Fibroblast of skin of scalp (primary cell): Measurements from ENCODE around the gene AFG3L2.
A peak's percentile ranks its signal among the peaks of the same experiment; 100 is the strongest.

ENCODE experiments used
- DNase-seq: peaks from one replicate; pipeline ENCODE4 v3.0.0-alpha.2; 2013

AFG3L2 gene

DNA sequence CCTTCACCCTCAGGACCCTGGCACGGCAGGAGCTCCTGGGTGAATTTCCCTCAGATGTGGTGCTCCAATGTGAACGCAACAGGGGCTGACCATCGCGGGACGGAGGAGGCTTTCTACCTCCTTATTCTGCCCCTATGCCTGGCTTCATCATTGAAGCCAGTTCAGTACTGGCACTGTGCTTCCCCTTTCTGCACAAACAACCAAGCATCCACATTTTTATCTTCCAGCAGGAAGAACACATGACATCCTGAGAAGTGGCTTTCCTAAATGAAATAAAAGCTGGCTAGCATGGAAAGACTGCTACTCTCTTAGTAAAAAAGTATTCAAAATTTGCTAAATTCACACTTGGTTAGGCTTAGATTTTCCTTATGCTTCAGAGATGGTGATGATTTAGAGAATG lies 24.8 kb downstream of the AFG3L2 start:
- no peak for DNase-seq

DNA sequence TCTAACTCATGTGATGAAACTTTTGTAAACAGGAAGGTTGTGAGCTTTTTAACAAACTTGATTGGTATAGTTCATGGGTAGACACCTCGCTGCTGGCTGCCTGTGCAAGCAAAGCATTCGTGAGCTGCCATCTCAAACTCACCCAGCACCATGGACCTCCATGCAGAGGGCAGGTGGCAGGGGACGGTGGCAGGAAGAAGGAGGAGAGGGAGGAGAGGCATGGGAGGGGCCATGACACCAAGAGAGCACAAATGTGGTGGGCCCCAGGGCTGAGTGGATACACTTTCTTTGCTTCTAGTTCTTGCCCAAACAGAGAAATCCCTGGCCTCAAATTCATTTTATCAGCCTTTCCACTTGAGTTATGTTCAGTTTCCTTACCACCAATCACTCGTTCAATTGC lies 29.1 kb downstream of the AFG3L2 start:
- DNase-seq, result no peak

DNA sequence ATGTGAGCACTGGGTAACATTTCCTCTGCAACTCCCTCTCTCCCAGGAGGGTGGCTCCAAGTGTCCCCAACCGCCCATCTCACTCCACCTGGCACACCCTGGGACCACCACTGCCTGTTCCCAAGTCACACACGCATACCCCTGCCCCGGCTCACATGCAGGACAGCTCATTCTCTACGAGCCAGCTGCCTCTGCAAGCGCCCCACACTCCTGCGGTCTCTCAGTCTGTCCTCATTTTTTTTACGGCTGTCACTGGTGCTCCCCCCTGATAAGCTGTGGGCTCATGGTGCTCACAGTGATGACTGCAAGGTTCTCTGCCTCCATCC lies 30.8 kb downstream of the AFG3L2 start:
- no peak for DNase-seq

DNA sequence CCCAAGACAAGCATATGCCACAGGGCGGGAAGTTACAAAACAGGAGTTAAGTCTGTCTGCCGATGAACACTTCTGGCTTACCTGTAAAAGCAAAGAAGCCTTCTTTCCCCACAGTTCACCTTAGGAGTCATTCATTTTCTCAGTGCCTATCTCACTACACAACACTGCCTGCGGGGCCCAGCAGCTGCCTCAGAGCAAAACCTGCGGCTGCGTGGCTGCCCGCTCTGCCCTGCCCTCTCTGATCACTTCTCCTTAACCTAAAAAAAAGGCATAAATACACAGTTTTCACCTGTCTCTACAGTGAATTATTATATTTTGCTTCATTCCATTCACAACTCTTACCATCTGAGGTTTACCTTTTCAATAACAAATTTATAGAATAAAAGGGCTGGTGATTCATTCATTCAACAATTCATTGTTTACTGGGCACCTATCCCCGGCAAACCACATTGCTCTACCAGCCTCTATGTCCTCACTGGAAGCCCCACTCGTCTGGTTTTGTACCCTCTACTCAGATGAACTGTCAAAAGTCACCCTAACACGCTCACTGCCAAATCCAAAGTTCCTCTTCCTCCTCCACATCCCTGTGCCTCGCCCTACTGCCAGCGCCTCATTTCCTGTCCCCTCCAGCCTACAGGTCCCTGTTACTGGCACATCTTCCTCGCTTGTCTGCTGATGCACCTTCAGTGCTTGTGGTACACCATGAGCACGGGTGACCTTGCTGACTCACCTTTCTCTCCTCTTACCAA lies 31.4 kb downstream of the AFG3L2 start:
- DNase-seq, result no peak

DNA sequence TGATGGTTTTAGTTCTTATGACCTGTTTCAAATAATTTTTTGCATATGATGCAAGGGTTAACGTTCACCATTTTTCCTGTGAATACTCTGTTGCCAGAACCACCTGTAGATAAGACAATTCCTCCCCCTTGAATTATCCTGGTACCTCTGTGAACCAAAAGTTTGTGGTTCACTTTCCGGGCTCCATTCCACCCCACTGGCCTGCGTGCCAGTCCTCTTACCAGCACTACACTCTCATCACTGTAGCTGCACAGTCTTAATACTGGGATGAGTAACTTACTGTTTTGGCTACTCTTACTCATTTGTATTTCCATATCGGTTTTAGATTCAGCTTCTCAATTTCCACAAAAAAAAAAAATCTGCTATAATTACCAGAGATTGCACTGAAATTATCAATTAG lies 34.4 kb downstream of the AFG3L2 start:
- no peak for DNase-seq

DNA sequence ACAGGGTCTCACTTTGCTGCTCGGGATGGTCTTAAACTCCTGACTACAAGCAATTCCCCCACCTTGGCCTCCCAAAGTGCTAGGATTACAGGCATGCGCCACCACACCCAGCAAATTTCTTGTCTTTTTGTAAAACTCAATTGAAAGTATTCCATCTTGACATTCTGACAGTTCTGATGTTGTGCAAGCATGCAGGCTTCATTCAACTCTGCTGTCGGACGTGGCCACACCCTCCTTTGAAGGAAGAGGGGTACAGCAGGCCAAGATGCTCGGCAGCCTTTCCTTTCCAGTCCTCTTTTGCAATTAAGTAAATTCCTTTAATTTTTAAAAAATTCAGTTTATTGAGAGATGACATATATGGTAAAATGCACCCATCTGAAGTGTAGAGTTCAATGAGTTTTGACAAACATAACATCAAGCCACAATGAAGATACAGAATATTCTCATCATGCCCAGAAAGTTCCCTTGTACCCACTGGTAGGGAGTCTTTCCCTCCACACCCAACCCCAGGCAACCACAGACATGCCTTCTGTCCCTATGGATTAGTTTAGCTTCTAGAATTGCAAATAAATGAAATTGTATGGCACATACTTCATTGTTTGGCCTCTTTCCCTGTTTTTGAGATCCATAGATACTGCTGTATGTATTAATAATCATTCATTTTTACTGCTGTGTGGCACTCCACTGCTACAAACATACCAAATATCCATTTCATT lies 35.9 kb downstream of the AFG3L2 start:
- peak; percentile 78 for DNase-seq

DNA sequence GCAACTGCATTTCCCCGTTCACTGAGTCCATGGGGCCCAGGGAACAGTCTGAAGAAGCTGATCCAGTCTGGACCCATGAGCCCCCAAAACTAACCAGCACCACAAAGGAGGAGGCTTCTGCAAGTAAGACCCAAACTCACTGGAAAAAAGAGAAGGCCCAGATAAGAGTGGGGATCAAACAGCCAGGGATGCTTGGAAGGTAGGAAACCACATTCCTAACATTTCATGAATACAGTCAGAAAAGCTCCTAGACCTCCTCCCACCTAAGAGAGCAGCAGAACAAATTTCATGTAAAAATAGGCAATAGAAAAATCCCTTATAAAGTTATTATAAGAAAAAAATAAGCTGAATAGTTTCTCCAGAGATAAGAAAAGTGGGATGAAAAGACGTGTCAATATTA lies 38.6 kb downstream of the AFG3L2 start:
- no peak for DNase-seq

DNA sequence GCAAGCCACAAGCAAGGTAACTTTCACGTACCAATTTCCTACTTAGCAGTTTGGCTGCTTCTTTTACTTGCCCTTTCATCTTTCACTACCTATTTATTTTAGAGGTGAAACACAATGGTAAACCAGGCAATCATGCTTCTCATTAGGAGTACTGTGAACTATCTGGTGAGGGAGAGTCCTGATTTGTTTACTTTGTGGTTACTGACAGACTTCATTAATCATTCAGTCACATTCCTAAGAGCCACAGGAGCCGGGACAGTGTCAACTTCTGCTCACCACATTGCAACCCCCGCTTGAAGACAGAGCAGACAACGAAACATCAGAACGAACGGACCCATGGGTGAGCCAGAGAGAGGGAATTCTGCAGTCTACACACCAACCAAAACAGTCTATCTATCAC lies 40.1 kb downstream of the AFG3L2 start:
- peak; percentile 83 for DNase-seq

DNA sequence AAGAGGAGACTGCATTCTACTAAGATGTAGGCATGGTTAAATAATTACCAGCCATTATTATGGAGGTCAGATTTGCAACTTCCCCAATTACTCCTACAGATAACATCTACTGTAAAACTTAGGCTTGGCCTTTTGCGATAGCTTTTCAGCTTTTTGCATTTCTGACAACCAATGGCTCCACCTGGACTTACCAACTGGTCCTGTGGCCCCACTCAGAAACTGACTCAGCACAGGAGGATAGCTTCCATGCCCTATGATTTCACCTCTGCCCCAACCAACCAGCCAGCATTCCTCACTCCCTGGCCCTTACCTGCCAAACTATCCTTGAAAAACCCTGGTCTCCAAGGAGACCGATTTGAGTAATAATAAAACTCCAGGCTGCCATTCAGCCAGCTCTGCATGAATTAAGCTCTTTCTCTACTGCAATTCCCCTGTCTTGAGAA lies 40.8 kb downstream of the AFG3L2 start:
- no peak for DNase-seq

DNA sequence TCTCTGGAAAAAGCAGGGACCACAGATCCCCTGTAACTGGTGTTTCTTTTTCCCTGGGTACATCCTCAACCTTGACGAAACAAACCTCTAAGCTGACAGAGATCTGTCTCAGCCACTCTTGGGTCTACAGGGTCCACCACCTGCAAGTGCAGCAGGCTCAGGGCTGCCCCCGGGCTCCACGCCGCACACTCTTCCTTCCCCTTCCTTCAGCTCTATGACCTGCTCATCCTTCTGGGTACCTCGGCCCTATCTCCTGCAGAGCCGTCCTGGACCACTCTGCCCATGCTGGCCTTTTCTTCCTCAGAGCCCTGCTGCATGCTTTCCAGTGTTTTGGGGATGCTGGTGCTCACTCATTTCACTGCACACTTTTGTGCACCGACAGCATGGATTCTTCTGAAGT lies 41.5 kb downstream of the AFG3L2 start:
- DNase-seq, result no peak

DNA sequence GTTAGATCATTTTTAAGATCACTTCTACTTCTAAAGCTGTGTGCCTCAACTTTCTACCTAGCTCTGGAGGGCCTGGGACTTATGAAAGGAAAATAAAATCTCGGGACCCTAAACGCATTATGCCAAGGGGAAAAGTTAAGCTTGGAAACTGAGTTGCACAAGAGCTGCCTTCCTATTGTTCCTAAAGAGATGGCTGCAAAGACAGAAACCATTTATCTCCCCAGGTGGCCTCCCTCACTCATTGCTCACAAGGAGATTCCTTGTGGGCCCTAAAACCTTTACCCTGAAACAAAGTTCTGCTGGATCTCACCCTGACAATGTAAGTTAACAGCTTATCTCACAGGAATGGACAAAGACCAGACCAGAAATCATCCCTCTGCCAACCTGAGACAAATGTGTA lies 42.2 kb downstream of the AFG3L2 start:
- DNase-seq, result no peak

DNA sequence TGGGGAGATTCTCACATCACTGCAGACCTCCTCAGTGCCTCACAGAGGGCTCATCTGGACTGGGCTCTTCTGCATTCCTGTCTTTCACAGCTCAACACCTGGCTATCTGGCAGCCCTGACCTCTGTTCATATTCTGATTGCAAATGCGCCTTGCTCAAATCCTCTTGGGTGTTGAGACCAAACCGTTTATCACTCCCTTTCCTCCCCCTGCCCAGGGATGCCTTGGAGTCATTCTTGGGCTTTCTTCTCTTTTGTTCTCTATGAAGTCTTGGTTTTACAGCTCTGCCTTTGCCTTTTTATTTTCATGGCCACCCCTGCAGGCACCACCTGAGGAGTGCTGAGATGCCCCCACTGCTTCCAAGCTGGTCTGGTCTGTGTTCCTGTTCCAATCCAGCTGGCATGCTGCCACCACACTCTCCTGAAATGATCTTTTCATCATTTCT lies 42.6 kb downstream of the AFG3L2 start:
- DNase-seq, result no peak

DNA sequence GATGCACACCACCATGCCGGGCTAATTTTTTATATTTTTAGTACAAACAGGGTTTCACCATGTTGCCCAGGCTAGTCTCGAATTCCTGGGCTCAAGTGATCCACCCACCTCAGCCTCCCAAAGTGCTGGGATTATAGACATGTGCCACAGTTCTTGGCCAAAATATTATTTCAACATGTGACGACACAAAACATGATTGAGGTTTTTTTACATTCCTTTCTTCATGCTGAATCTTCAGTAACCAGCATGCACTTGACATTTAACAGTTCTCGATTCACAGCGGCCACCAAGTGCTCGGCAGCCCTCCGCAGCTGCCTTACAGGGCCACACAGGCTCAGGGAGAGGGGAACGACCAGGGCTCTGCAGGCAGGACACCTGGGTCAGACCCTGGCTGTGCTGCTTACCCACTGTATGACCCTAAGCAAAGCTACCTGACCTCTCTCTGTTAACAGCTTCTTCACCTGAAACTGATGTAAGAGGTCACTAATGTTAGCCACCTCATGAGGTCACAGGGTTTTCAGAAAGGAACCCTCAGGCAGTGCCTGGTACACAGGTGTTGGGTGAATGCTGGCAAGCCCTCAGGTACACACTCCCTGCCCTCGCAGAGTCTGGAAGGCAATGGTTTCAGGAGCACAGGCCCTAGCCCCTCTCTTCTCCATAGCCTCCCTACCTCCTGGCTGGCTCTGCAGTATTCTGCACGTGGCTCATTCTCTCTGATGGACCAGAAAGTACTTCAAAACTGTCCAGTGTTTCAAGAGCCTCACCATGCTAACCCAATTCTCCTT lies 43.3 kb downstream of the AFG3L2 start:
- DNase-seq, result peak; percentile 56

DNA sequence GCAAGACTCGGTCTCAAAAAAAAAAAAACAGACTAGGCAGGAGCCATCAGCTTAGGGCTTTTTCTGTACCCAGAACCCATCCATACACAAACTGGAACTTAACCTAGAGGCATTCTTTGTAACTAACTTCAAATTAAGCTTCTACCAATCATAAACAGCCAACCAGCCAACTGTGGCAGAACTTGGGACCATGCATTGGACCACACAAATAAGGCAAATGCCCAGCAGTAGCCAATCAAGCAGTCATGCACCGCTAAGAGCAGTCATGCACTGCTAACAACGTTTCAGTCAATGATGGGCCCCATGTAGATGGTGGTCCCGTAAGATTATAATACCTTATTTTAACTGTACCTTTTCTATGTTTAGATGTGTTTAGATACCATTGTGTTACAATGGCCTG lies 46.3 kb downstream of the AFG3L2 start:
- DNase-seq, result no peak

DNA sequence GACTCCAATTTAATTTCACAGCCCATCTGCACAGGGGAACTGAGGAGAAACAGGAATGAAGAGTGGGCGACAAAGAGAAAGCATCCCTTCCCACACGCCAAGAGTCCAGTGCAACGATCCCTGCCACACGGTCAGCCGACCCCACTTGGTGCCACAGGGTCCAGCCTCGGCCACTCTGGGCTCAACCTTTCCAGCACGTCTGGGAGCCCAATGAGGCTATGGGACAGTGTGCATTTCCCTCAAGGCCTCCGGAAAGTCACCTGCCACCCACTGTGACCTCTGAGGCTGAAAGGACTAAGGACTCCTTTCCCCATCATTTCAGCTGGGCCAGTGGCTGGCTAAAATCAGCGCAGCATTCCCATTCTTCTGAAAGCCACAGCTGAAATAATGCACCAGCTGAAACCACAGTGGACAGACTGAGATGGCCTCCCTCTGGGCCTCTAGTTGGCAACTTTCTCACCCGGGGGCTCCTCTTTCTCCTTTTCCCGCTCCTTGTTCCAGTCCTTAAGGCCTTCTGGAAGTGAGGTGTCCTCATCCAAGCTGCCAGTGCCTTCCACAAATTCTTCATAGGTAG lies 47.8 kb downstream of the AFG3L2 start:
- DNase-seq, result no peak

DNA sequence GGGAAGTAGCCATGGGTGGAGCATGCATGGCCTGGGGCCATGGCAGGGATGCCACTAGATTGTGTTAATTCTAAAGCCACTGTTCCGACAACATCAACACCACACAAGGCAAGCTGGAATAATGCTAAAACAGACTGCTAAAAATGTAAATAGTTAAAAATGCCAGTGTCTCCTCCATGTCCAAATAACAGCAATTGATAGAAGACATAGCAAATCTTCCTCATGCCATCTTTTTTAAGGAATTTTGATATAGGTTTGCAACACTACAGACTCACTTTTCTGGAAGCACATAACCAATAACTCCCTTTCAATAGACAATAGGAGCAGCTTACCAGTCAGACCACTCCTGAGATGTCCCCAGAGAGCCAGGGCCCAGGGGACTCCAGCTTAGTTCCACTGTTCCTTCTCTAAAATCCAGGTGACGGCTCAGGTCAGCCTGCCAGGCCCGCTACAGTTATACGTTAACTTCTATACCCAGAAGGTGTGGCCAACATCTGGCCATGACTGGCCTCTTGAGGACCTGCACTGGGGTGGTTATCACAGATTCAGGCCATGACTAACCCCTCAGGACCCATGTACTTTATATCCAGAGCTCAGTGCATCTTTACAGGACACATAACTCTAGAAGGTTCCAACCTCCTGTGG lies 48.7 kb downstream of the AFG3L2 start:
- no peak for DNase-seq

DNA sequence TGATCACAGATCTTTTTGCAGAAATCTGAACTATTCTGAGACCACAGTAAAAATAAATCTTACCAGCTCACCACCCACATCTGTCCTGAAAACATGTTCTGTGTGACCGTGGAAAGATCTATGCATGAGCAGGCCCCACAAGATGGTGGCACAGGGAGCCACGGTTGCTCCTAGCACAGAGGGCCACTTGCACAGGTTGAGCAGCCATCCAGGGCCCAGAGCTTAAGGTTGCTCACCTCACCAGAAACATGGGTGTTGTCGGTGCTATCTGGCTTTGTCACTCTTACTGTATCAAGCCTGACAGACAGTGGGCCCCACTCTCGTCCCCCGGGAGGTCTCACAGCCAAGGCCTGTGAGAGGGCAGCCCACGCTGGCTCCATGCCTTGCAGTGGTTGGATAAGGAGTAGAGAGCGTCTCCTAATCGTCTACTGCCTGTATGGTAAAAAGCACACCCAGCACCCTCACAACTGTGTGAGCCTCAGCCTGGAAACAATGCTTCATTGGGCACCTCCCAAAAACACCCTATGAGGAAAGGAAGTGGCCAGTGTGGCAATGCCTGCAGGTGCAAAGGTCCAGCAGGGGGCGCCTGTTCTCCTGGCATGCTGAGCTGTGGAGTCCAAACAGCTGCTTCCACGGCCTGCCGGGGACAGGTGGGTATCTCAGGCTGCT lies 49.4 kb downstream of the AFG3L2 start:
- DNase-seq, result peak; percentile 78

DNA sequence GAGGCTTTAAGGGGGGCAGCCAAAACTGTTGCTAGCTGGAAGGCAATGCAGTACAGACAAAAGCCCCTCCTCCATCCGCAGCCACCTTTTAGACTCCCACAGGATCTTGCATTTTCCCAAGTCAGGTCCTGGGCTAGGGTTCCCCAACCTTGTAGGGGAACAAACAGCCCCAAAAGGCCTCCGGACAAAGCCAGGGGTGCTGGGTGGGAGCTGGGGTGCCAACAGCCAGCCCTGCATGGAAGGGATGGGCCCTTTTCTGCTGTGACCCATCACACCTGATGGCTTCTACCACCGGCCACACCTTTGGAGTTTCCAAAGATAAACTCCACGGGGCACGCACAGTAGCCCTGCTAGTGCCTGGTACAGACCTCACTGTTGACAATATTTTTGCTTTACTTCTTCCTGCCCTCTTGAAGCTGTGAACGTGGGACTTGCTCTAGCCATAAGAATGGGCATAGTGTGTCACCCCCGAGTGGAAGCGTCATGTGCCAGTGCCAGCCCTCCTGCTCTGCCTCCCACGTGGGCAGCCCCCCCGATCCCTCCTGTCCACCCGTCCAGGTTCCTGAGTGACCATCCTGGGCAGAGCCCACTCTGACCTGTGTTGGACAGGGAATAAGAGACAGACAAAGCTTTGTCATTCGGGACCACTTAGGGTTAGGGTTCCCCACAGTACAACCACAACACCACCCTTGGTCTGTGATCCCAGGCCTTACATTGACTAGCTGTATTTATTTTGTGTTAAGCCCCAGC lies 50.1 kb downstream of the AFG3L2 start:
- no peak for DNase-seq

DNA sequence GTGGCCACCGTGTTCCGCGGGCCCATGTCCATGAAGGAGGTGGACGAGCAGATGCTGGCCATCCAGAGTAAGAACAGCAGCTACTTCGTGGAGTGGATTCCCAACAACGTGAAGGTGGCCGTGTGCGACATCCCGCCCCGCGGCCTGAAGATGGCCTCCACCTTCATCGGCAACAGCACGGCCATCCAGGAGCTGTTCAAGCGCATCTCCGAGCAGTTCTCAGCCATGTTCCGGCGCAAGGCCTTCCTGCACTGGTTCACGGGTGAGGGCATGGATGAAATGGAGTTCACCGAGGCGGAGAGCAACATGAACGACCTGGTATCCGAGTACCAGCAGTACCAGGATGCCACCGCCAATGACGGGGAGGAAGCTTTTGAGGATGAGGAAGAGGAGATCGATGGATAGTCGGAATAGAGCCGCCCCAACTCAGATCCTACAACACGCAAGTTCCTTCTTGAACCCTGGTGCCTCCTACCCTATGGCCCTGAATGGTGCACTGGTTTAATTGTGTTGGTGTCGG lies 51.2 kb downstream of the AFG3L2 start:
- no peak for DNase-seq

DNA sequence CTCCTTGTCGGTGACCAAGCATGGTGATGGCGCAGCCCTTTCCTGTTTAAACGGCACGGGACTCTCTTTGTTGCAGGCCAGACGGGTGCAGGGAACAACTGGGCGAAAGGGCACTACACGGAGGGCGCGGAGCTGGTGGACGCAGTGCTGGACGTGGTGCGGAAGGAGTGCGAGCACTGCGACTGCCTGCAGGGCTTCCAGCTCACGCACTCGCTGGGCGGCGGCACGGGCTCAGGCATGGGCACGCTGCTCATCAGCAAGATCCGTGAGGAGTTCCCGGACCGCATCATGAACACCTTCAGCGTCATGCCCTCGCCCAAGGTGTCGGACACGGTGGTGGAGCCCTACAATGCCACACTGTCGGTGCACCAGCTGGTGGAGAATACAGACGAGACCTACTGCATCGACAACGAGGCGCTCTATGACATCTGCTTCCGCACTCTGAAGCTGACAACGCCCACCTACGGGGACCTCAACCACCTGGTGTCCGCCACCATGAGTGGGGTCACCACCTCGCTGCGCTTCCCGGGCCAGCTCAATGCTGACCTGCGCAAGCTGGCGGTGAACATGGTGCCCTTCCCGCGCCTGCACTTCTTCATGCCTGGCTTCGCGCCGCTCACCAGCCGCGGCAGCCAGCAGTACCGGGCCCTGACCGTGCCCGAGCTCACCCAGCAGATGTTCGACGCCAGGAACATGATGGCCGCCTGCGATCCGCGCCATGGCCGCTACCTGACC lies 51.9 kb downstream of the AFG3L2 start:
- DNase-seq, result no peak
